ENCODE measurements around the gene FAP. TPM values are rescaled to one million over a fixed set of nuclear protein-coding genes. Genes with fewer than 3 reads are reported as not detected.

FAP gene
- total RNA-seq, 1 donor from 2014 or later = 50.0 TPM

GRCh38 chr2:162184821-162185450 is 58.3 kb downstream of the FAP start:
- no peak for DNase-seq

DNA sequence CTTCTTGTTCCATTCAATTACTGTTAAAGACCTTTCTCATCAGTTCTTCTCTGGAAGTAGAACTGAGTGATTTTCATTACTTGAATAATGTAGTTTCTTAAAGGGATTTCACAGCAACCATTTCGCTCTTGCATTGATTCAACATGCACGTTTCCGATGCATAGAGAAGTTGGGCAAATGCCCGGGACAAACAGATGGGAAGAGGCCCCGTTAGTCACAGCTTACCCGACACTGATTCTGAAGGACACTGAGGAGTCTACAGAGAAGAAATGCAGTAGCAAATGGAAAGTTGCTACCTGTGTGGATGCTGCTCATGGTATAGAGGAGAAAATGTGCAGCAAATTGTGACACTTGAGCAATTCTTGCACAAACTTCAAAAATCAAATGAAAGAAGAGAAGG is 58.9 kb downstream of the FAP start:
- peak; percentile 11 for DNase-seq

GRCh38 chr2:162182395-162182794 is 60.9 kb downstream of the FAP start:
- no peak for DNase-seq

GRCh38 chr2:162177301-162177700 is 65.9 kb downstream of the FAP start:
- no peak for DNase-seq

GRCh38 chr2:162175714-162176113 is 67.5 kb downstream of the FAP start:
- no peak for DNase-seq

DNA sequence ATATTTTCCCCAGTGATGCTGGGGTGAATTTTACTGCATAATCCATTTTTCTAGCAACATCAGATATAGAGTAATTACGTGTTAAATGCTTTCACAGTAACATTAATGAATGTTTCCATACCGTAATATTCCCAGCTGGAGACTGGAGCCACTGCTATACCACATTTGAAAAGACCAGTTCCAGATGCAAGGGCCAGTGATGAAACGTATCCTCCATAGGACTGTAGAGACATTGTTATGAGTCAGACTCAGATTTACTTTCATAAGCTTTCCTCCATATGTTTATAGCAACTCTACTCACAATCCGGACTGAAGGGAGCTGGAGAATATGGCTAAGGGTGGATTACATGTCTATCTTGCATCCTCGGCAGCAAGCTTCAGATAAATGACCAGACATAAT is 68.5 kb downstream of the FAP start:
- peak; percentile 4 for DNase-seq

DNA sequence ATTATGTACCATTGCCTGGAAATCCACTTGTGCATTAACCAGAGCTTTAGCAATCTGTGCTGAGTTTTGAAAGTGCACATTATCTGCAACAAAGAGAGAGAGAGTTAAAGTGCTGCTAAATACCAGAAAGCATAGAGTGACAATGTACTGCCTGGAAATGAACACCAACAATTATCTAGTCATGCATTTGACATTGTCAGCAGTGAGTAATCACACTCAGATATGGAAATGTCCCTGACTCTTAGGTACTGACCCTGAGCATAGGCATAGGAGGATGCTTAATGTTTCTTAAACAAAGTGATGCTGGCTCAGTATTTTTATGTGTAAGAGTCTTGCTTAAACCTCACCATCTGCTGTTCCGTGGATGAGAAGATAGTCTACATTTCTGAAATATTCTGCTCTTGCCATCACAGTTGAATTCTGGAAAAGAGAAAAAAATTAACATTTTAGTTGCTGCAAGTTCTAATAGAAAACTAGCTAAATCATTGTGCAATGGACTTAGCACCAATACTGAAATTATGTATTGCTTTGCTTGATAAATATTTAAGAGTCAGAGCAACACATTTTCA is 70.4 kb downstream of the FAP start:
- DNase-seq = no peak

GRCh38 chr2:162166745-162167144 is 76.5 kb downstream of the FAP start:
- no peak for DNase-seq

- DNase-seq = no peak
Measured at GRCh38 chr2:162166174-162166573, 77.1 kb downstream of the FAP start.

DNA sequence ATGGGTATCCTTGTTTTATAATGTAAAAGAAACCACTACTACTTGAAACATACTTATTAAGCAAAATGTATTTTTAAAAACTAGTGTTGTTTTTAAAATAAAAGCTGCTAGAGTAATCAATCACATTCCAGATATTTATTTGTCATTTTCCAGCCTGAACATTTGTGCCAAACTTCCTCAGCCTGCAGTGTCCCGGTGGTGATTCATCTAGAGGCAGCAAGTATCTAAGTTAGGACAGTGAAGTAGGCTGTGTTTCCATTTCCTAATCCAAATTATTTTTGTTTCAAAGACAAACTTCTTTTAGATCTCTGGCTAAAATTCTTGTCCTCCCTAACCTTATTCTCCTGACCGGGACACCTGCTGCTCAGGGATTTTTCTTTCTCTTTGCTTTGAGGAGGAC is 78.4 kb downstream of the FAP start:
- DNase-seq = no peak

DNA sequence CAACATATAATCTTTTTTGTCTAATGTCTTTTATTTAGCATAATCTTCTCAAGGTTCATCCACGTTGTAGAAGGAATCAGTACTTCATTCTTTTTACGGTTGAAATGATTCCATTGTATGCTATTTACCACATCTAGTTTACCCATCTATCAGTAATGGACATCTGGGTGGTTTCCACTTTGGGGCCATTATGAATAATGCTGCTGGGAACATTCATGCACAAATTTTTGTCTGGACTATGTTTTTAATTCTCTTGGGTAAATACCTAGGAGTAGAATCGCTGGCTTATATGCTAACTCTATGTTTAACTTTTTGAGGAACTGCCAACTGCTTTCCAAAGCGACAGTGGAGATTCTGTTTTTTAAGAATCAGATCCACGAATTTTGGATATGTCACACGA is 83.8 kb downstream of the FAP start:
- peak; percentile 37 for DNase-seq

- no peak for DNase-seq
Measured at GRCh38 chr2:162156149-162156548, 87.1 kb downstream of the FAP start.

DNA sequence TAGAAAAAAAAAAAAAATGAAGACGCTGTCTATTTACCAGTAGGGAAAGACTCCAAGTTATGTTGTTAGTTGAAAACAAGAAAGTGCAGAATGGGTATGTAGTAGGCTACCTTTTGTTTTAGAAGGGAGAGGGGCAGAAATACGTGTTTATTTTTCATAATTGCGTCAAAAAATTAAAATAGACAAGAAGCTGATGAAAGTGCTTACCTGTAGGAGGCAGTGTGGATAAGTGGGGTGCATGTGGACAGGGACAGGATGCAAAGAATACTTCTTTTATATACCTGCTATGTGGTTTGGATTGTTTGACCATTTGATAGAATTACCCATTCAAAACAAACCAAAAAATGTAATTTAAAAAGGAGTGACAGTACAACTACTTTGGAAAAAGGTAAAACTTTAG is 88.2 kb downstream of the FAP start:
- DNase-seq = no peak

- peak; percentile 73 for DNase-seq
Measured at GRCh38 chr2:162153608-162154224, 89.5 kb downstream of the FAP start.

DNA sequence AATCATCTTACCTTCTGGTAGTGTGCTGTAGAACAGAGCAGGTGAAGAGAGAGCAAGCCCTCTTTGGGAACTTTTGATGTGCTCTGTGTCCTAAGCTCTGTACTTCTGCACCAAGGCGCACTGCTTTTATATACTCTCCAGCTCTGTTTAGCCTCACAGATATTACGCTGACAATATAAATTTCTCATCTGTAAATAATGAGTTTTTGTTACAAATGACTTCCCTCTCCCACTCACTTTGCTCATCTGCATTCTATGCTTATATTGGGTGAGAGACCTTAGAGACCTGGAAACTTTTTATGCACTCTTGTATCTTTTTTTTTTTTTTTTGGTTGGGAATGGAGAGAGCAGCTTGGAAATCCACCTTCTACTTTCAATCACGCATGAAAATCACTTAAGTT is 91.1 kb downstream of the FAP start, which contains the start of gene GCG:
Gene GCG, minus strand, starts transcription at position 101 of the 400 bp plus-strand sequence. CDS start 3,069 bp downstream, outside the sequence.
- no peak for DNase-seq

DNA sequence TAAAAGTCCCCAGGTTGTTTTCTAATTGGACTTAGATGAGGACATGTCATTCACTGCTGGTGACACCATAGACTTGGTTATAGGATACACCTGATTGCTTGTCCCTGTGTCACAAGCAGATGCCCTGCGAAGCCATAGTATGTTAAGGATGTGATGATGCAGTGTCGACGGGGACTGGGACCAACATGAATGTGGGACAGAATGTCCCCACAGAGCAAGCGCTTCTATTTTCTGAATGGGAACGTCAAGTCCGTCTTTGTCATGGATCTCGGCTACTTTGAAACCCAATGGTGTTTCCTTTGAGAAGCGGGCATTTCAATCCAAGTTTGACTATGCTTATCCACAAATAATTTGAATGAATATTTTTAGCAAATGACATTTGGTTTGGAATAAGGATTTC is 93.3 kb downstream of the FAP start:
- DNase-seq = no peak

GRCh38 chr2:162149466-162149865 is 93.8 kb downstream of the FAP start:
- no peak for DNase-seq

DNA sequence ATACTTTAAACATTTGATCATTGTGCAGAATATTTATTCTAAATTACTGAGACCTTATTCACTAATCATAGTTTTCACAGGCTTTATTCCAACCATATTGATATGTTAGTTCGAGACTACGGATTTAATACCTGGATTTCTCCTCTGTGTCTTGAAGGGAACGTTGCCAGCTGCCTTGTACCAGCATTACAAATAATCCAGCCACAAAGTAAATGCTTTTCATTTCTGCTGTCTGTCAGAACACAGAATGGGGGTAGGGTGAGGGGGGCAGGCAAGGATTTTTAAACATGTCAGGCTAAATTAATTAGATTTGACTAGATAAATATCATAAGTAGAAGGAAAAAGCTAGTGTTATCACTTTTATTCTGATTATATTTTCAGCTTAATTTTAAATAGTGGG is 94.3 kb downstream of the FAP start:
- DNase-seq = no peak

- no peak for DNase-seq
Measured at GRCh38 chr2:162143969-162144368, 99.3 kb downstream of the FAP start.

GRCh38 chr2:162138310-162138709 is 104.9 kb downstream of the FAP start:
- no peak for DNase-seq

DNA sequence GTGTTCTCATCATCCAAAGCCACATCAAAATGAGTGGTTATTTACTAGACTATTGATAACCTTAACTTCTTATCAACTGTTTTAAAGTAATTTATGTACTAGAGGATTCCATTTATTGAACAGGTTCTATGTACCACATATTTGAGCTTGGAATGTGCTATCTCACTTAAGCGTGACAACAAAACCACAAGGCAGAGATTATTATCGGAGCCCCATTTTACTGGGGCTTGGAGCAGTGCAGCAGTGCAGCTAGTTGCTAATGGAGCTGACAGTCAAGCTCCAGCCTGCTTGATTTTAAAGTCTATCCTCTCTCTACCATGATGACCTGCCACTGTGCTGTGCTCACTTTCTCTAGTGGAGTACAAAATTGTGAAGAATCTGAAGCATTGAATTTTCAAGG is 115.8 kb downstream of the FAP start:
- DNase-seq = no peak

DNA sequence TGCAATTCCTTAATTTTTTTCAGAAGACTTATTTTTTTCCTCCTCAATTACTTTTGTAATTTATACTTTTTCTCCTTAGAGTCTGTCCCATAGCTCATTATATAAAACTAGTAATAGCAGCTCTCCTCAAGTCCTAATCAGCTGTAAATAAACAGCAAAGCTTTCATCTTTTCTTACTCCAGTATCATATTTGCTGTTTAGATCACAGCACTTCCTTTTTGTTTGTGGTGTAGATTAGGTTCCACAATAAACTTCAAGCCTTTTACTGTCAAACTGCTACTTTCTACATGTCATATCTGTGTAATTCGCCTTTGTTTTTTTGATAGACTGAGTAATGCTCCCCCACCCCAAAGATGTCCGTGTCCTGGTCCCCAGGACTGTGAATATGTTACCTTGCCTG is 116.7 kb downstream of the FAP start:
- DNase-seq = no peak

- DNase-seq = peak; percentile 14
Measured at GRCh38 chr2:162126111-162126519, 117.1 kb downstream of the FAP start.

GRCh38 chr2:162125138-162125537 is 118.1 kb downstream of the FAP start:
- DNase-seq = no peak
